NCI-H2029 treated with DMSO at 0.1 percent for 48 hours (cell line): ENCODE measurements around the gene PCDH9.

Experiments
- DNase-seq: peaks from one replicate; lab custom pipeline; 2025; lab: John Stamatoyannopoulos, UW

PCDH9 gene

GRCh38 chr13:66969291-66969690 lies 260.8 kb downstream of the PCDH9 start:
- DNase-seq, result no peak

- DNase-seq, result no peak
Measured at GRCh38 chr13:66967811-66968597, 262.1 kb downstream of the PCDH9 start.

DNA sequence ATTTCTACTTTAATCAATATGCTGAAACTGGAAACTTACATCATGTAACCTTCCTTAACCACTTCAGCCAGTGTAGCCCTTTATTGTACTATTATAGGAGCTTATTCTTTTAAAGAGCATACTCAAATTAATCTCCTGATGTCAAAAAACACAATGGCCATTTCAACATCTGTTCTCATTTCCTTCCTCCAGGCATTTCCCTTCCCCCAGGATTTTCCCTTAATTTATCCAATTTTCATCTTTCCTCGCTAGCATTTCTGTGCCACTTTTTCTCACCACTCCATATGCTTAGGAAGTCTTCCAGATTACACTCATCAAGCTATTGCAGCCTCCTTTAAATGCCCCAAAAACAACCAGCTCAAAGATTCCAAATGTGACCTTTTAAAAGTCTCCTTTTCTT lies 265.0 kb downstream of the PCDH9 start:
- no peak for DNase-seq

DNA sequence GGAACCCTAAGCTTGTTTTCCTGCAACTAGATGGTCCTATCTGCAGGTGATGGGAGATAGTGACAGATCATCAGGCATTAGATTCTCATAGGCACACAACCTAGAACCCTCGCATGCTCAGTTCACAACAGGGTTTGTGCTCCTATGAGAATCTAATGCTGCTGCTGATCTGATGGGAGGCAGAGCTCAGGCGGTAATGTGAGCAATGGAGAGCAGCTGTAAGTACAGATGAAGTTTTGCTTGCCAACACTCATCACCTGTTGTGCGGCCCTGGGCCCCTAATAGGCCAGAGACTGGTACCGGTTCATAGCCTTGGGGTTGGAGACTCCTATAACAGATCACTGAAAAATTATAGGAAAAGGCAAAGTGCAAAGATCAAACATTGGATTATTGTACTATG lies 267.2 kb downstream of the PCDH9 start:
- DNase-seq, result no peak

GRCh38 chr13:66958611-66959010 lies 271.5 kb downstream of the PCDH9 start:
- DNase-seq, result no peak

DNA sequence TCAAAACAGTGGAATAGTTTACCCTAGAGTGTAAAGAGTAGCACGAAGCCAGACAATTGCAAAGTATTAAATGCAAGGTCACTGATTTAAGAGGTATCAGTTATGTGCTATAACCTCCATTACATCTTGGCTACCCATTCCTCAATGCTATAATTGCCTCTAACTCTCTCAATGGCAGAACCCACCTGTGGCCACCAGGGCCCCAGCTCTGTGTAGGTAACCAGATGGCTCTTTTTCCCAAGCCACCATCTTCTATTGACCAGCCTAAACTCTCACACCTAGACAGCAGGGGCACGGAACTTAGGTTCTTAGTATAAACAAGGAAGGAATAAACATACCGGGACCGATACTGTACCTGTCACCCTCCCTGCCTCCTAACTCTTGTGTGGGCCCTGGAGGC lies 277.6 kb downstream of the PCDH9 start:
- DNase-seq, result no peak

GRCh38 chr13:66951426-66951825 lies 278.7 kb downstream of the PCDH9 start:
- DNase-seq, result no peak

DNA sequence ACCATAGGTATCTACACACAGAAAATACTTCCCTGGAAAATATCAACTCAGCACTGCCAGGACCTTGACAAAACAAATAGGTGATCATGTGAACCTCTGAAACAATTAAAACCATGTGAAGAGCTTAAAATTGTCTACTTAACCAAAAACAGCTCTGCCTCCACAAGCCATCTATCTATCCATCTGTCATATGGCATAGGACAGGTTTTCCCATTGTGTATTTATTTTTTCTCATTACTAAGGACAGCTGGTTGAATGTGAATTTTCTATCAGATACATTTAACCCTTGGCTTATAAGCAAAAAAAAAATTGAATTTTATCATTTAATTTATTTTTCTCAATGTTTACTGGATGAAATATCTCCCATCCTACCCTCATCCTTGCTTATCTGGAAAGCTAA lies 279.5 kb downstream of the PCDH9 start:
- no peak for DNase-seq

DNA sequence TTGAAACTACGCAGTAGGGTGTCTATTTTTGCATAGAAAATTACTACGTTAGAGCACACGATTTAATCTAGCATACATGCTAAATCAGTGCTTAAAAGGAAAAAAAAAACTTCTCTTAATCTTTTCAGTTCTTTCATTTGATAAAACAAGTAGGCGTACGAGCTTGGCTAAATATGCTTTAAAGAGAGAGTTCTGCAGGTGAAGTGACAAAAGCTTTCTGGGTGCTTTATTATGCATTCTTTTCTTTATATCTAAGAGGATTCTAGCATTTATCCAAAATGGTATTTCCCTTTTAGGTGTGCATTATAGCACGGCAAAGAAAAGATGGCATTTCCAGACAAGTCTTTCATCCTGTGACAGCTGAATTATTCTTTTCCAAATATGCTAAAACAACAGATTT lies 281.2 kb downstream of the PCDH9 start:
- no peak for DNase-seq

GRCh38 chr13:66943530-66943929 lies 286.6 kb downstream of the PCDH9 start:
- no peak for DNase-seq

GRCh38 chr13:66940113-66940512 lies 290.0 kb downstream of the PCDH9 start:
- no peak for DNase-seq

- no peak for DNase-seq
Measured at GRCh38 chr13:66937423-66937822, 292.7 kb downstream of the PCDH9 start.

DNA sequence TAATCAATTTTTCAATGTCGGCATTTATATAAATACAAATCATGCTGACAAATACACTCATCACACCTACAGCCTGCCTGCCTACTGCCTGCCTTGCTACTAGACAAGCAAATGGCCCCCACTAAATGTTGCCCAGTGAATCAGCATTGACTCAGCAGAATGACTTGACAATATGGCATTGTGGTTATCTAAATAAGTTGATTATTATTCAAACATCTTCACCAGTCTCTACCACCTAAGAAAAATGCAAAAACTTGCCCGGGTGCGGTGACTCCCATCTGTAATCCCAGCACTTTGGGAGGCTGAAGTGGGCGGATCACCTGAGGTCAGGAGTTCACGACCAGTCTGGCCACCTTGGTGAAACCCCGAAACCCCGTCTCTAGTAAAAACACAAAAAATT lies 296.1 kb downstream of the PCDH9 start:
- DNase-seq, result no peak

- DNase-seq, result no peak
Measured at GRCh38 chr13:66933527-66933926, 296.6 kb downstream of the PCDH9 start.

DNA sequence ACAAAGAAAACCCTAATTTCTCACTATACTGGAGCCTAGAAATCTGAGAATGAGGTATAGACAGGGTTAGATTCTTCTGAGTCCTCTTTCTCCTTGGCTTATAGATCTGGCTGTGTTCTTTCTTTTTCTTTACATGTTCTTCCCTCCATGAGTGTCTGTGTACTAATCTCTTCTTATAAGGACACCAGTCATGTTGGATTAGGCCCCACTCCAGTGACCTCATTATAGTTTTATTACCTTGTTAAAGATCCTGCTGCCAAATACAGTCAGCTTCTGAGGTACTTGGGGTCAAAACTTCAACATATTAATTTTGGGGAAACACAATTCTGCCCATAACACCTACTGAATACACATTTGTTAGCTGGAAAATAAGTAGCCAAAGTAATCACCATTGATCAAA lies 302.6 kb downstream of the PCDH9 start:
- DNase-seq, result no peak

DNA sequence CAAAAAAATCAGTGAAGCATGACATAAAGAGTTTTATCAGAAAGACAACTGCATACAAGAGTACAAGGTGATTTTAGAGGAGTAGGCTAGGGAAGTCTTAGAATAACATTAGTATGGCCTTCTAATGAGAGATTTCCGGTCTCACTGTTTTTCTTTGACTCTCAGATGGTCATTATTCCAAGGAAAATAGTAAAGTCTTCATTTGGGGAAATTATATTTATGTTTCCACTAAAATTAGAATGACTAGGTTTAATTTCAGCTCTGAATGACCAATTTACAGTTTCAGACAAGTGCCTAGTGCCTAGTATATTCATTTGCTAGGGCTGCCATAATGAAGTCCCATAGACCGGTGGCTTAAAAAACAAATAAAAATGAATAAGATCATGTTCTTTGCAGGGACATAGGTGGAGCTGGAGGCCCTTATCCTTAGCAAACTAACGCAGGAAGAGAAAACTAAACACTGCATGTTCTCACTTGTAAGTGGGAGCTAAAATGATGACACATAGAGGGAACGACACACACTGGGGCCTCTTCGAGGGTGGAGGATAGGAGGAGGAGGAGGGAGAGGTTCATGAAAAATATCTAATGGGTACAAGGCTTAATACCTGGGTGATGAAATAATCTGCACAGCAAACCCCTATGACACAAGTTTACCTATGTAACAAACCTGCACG lies 303.1 kb downstream of the PCDH9 start:
- DNase-seq, result no peak

GRCh38 chr13:66926200-66926850 lies 303.8 kb downstream of the PCDH9 start:
- no peak for DNase-seq

DNA sequence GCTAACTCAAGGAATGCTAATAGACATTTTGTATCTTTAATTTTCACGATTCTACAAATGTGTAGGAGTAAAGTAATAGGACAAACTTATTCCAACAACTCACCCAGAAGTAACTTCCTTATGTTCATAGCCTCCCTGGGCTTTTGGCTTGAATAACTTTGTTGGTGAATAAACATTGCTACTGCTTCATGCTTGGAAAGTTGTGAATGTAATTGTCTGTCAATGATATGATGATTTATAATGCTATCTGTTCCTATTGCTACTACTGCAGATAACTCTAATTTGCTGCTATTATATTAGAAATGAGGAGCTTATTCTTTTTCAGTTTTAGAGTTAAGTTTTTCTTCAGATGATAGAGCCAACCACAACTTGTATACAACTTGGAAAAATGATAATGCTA lies 307.7 kb downstream of the PCDH9 start:
- no peak for DNase-seq

DNA sequence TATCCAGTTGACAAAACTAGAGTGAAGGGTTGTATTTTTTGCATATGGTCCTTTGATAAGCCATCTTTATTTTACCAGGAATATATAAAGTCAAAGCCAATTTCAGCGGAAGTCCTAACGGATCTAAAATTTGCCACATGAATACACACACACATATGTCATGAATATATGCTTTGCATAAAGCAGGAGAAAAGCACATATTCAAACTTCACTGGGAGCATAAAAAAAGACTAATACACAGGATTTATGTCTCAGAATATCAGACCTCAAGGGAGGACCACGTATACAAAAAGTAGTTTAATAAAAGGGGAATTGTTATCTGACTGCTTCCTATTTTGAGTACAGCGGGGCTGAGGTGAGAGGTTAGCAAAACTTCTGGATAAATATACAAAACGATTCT lies 308.7 kb downstream of the PCDH9 start:
- DNase-seq, result no peak

DNA sequence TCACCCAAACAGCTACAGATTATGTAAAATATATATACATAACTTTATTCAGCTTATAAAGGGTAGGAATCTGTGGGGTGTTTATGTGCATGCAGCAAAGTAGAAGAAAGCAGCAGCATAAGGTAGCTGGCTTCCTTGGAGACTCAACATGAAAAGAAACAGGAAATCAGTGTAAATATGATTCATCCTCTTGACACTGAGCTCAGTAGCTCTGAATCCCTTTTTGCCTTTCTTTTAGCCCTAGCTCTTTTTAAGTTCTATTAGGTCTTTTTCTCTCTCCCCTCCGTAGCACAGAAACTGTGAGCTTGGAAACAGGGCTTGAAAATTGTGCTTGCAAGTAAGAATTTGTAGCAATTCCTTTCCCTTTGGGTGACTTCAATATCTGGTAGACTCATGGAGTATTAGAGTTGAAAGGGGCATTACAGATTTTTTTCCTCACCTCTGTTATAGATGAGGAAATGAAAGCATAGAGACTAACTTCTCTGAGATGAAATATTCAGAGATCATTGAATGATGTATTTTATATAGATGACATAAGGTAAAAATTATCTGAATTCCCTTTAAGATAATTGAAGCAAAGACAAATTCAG lies 314.4 kb downstream of the PCDH9 start:
- no peak for DNase-seq

DNA sequence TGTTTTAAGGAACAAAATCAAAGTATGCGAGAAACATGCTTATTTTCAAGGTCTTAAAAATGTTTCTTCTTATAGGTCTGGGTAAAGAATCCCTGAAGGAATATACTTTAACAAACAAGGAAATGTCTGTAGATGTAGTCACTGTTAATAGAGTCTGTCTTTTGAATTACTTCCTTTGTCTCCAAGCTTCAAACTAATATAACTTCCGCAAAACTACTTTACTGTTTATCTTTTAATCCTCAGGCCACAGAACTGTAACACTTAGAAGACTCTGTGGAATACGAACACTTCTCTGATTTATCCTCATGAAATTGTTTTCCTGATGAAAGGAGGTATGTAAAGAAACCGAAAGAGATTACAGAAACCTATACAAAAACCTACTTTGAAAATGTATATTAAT lies 316.0 kb downstream of the PCDH9 start:
- no peak for DNase-seq

DNA sequence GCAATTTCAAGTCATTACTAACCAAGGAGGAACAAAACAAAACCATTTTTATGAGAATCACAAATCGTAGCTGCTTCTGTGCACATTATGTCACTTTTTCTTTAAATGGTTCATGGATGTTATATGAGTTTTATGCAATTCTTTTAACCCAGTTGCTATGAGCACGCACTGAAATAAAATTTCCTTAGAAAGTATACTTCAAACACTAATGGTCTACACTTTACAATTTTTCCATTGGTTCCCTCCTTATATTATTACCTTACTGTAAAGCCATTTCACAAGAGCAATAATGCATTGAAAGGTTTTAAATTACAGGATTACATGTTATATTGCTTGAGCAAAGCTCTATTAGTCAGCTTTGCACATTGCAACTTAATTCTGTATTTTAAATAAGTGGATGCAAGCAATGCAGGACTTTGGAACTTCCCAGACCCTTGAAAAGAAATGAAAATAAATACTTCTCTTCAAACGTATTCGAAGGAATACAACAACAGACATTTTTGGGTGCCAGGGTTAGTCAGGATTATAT lies 318.7 kb downstream of the PCDH9 start:
- DNase-seq, result no peak

DNA sequence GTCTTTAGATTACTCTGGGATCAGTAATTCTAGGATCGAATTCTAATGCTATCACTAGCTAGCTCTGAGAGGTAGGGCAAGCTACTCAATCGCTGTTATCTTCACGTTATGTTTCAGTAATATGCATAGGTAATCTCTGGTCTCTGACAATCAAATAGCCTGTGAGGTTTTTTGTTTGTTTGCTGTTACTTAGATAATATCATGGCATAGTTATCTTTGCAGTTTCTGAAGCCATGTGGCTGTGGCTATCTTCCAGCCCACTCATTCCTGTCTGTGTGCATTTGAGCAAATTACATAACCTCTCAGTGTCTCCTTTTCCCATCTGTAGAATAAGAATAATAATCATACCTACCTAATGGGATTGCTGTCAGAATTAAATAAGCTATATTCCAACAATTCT lies 330.2 kb downstream of the PCDH9 start:
- no peak for DNase-seq
